Inferior parietal cortex (tissue), 1 donor: ENCODE data around the gene PLA2G4D.

Source experiments
- DNase-seq: peaks from one replicate; pipeline ENCODE4 v3.0.0-alpha.2; 2016; ENCODE audit errors: extremely low spot score

PLA2G4D gene

GRCh38 chr15:42027521-42027920 is 66.8 kb downstream of the PLA2G4D start:
- DNase-seq: no peak

GRCh38 chr15:42024303-42024702 is 70.1 kb downstream of the PLA2G4D start:
- no peak for DNase-seq

- DNase-seq: no peak
These were observed 72.8 kb downstream of the PLA2G4D start for GRCh38 chr15:42021593-42021992.

GRCh38 chr15:42020713-42021273 is 73.6 kb downstream of the PLA2G4D start, which contains the start of gene PLA2G4E:
PLA2G4E (minus strand) TSS chr15:42021042; CDS start chr15:42021030, 12 bp downstream.
- DNase-seq: no peak

DNA sequence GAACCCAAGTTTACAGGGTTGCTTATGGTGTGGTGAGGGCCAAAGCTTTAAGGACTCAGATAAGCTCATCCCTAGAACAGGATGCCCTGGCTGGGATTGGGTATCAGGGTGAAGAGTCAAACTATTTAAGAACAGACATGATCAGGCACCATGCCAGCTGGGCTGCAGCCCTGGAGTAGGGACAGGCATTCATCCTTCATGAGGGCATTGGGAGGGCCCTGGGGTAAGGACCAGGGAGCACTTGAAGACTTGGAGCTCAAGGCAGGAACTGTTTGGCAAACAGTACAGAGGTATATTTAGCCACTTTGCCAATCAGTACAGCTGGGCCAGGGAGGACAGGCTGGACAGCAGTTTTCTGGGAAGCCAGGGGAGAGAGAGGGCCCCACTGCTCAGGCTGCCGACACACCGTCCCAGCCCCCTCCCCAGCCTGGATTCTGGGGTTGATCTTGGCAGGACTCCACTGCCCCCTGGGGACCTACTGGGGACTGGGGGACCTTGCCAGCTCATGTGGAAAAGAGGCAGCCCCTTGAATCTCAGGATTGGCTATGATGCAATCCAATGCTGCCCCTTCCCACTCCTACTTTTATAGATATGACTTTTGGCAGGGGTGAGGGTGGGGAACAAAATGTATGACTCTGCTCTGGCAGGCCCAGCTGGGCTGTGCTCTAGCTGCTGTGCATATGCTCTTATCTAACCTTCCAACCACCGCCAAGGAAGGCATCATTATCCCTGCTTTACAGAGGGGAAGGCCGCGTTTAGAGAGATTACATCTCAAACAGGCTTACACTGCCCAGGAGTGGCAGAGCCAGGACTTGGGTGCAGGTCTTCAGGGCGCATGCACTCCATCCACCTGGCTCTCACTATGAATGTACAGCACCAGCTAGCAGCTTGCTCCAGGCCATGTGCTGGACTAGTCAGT is 75.8 kb downstream of the PLA2G4D start:
- DNase-seq: no peak
